H1 (cell line): Measurements from ENCODE around the gene ABITRAM. TPM values are rescaled to one million over a fixed set of nuclear protein-coding genes. Genes with fewer than 3 reads are reported as not detected.

Experiments used
- CTCF ChIA-PET: fragments of 300-600 bp; sonication (Branson Sonifier 250); formaldehyde crosslinking; loops from one replicate; lab custom pipeline; 2021; ENCODE audit not compliant: partially characterized antibody; lab: Charles Lee
- POLR2A ChIA-PET: fragments of 300-600 bp; sonication (Branson Sonifier 250); formaldehyde crosslinking; loops from one replicate; lab custom pipeline; 2021; ENCODE audit warnings: inconsistent platforms; ENCODE audit not compliant: partially characterized antibody; lab: Charles Lee
- DNase-seq, 2 experiments: peaks; one replicate each; pipeline versions ENCODE4 v3.0.0 to v3.0.0-alpha.2; 2010 to 2022; ENCODE audit warnings: low spot score in 2 of 2, low read depth in 1 of 2, mixed read lengths in 1 of 2
- FAIRE-seq: peaks from 2 replicates; lab custom pipeline; 2011; peaks lifted over from hg19 to GRCh38; lab: Jason Lieb, UNC
- H2AFZ ChIP-seq: 2 replicates; pipeline ENCODE4 v1.8.1; 2012; ENCODE audit warnings: low read length, inconsistent platforms
- H2AK5ac ChIP-seq: 2 replicates; pipeline ENCODE4 v1.6.1; 2013; ENCODE audit warnings: low read depth, low read length
- H2BK120ac ChIP-seq: replicated peaks from 2 replicates; pipeline ENCODE3; 2013; ENCODE audit warnings: low read depth, low read length, inconsistent platforms
- H2BK12ac ChIP-seq: 2 replicates; pipeline ENCODE4 v1.6.1; 2013; ENCODE audit warnings: low read depth, low read length
- H2BK15ac ChIP-seq: 2 replicates; pipeline ENCODE4 v1.6.1; 2013; ENCODE audit warnings: low read length
- H2BK20ac ChIP-seq: 2 replicates; pipeline ENCODE4 v1.6.1; 2013; ENCODE audit warnings: low read length
- H2BK5ac ChIP-seq: 2 replicates; pipeline ENCODE4 v1.6.1; 2013; ENCODE audit warnings: low read depth, low read length
- H3K14ac ChIP-seq: 2 replicates; pipeline ENCODE4 v1.6.1; 2013; ENCODE audit warnings: inconsistent platforms; ENCODE audit not compliant: insufficient read length
- H3K18ac ChIP-seq: 2 replicates; pipeline ENCODE4 v1.6.1; 2013; ENCODE audit warnings: low read length; ENCODE audit errors: extremely low read depth
- H3K23ac ChIP-seq: 2 replicates; pipeline ENCODE4 v1.6.1; 2013; ENCODE audit warnings: inconsistent platforms; ENCODE audit not compliant: insufficient read length
- H3K23me2 ChIP-seq: 2 replicates; pipeline ENCODE4 v1.6.1; 2013; ENCODE audit warnings: low read depth, low read length
- H3K27ac ChIP-seq: 2 replicates; pipeline ENCODE4 v1.6.1; 2011; ENCODE audit warnings: low read depth, low read length, inconsistent platforms
- H3K27me3 ChIP-seq, 4 experiments: replicated peaks in 1 of 4; 1 replicate in 1 of 4; 2 replicates in 3 of 4; pipeline versions ENCODE4 v1.6.1 to v1.8.1; 2011 to 2013; ENCODE audit warnings: low read length in 3 of 4, mild to moderate bottlenecking in 3 of 4, inconsistent platforms in 2 of 4, mixed read lengths in 2 of 4, moderate library complexity in 1 of 4; ENCODE audit not compliant: control insufficient read depth in 3 of 4, insufficient read depth in 3 of 4; ENCODE audit errors: extremely low read depth in 1 of 4
- H3K36me3 ChIP-seq, 4 experiments: 2 replicates each; pipeline versions ENCODE4 v1.6.1 to v1.8.1; 2011 to 2013; ENCODE audit warnings: mild to moderate bottlenecking in 4 of 4, low read length in 3 of 4, moderate library complexity in 2 of 4, control low read depth in 1 of 4, inconsistent platforms in 1 of 4; ENCODE audit not compliant: insufficient read depth in 4 of 4, control insufficient read depth in 2 of 4
- H3K4ac ChIP-seq: replicated peaks from 2 replicates; pipeline ENCODE3; 2013; ENCODE audit warnings: low read length, low read depth, mixed read lengths, inconsistent platforms; ENCODE audit not compliant: insufficient read length
- H3K4me1 ChIP-seq, 4 experiments: replicated peaks in 1 of 4; 1 replicate in 1 of 4; 2 replicates in 3 of 4; pipeline versions ENCODE4 v1.6.1 to v1.8.1; 2011 to 2013; ENCODE audit warnings: low read length in 3 of 4, inconsistent platforms in 2 of 4, mixed read lengths in 1 of 4; ENCODE audit not compliant: insufficient read depth in 4 of 4, control insufficient read depth in 3 of 4
- H3K4me2 ChIP-seq, 2 experiments: 2 replicates each; pipeline versions ENCODE4 v1.6.1 to v1.8.1; 2011 to 2013; ENCODE audit warnings: low read depth in 2 of 2, low read length in 2 of 2, control low read depth in 1 of 2, inconsistent platforms in 1 of 2, mild to moderate bottlenecking in 1 of 2; ENCODE audit not compliant: insufficient read depth in 1 of 2
- H3K4me3 ChIP-seq, 4 experiments: fragments of 200-600, 300-600 bp in 1 of 4; sonication (generic), shearing (Covaris generic), sonication (Bioruptor Twin) in 1 of 4; 2 replicates each; pipeline versions ENCODE4 v1.5.1 to v1.8.1; 2011 to 2016; ENCODE audit warnings: low read length in 4 of 4, low read depth in 3 of 4, control low read depth in 2 of 4, inconsistent platforms in 2 of 4, mild to moderate bottlenecking in 2 of 4, mixed read lengths in 1 of 4, moderate library complexity in 1 of 4; ENCODE audit not compliant: insufficient read depth in 2 of 4; ENCODE audit errors: extremely low read depth in 1 of 4
- H3K56ac ChIP-seq: replicated peaks from 2 replicates; pipeline ENCODE3; 2013; ENCODE audit warnings: low read depth, mild to moderate bottlenecking, mixed read lengths, low read length, inconsistent platforms; ENCODE audit not compliant: insufficient read length
- H3K79me1 ChIP-seq: 2 replicates; pipeline ENCODE4 v1.6.1; 2013; ENCODE audit warnings: low read depth, low read length, control low read depth
- H3K79me2 ChIP-seq, 2 experiments: 2 replicates each; pipeline versions ENCODE4 v1.6.1 to v1.8.1; 2012 to 2013; ENCODE audit warnings: low read length in 2 of 2, mild to moderate bottlenecking in 2 of 2, inconsistent platforms in 1 of 2; ENCODE audit not compliant: insufficient read depth in 2 of 2, control insufficient read depth in 1 of 2
- H3K9ac ChIP-seq, 4 experiments: replicated peaks in 1 of 4; 1 replicate in 1 of 4; 2 replicates in 3 of 4; pipeline versions ENCODE4 v1.6.1 to v1.8.1; 2011 to 2013; ENCODE audit warnings: low read depth in 3 of 4, low read length in 3 of 4, control low read depth in 2 of 4, mild to moderate bottlenecking in 2 of 4, moderate library complexity in 2 of 4, inconsistent platforms in 1 of 4; ENCODE audit errors: extremely low read depth in 1 of 4
- H3K9me3 ChIP-seq, 2 experiments: 2 replicates each; pipeline versions ENCODE4 v1.6.1 to v1.8.1; 2012 to 2013; ENCODE audit warnings: mild to moderate bottlenecking in 2 of 2, moderate library complexity in 2 of 2, control low read depth in 1 of 2, inconsistent platforms in 1 of 2, low read depth in 1 of 2, low read length in 1 of 2, mixed read lengths in 1 of 2; ENCODE audit not compliant: insufficient read depth in 2 of 2
- H4K20me1 ChIP-seq, 2 experiments: replicated peaks in 1 of 2; 2 replicates each; pipeline versions ENCODE3 to v1.8.1; 2011 to 2013; ENCODE audit warnings: inconsistent platforms in 2 of 2, low read length in 2 of 2, mild to moderate bottlenecking in 1 of 2; ENCODE audit not compliant: insufficient read depth in 2 of 2, control insufficient read depth in 1 of 2
- H4K5ac ChIP-seq: 2 replicates; pipeline ENCODE4 v1.6.1; 2013; ENCODE audit warnings: low read length, low read depth, mixed read lengths, inconsistent platforms; ENCODE audit not compliant: insufficient read length
- H4K8ac ChIP-seq: 2 replicates; pipeline ENCODE4 v1.8.0; 2013; ENCODE audit warnings: mild to moderate bottlenecking, moderate library complexity, low read length, inconsistent platforms; ENCODE audit not compliant: insufficient read depth; ENCODE audit errors: extremely low read depth
- H4K91ac ChIP-seq: replicated peaks from 2 replicates; pipeline ENCODE3; 2013; ENCODE audit warnings: low read length, mixed read lengths, inconsistent platforms; ENCODE audit not compliant: insufficient read length
- CBX8 ChIP-seq: fragments of 300-800, 300-1000 bp; sonication (generic); IDR thresholded peaks from 2 replicates; pipeline ENCODE4 v1.7.1; 2016; ENCODE audit warnings: low read depth, low read length, borderline replicate concordance
- KDM5A ChIP-seq: fragments of 200-600 bp; IDR thresholded peaks from 2 replicates; pipeline ENCODE4 v1.7.1; 2012; ENCODE audit warnings: mild to moderate bottlenecking, low read length, inconsistent platforms, mixed read lengths
- NRF1 ChIP-seq: IDR thresholded peaks from 2 replicates; pipeline ENCODE4 v1.6.1; 2011; ENCODE audit warnings: mild to moderate bottlenecking, low read depth, low read length, improper control_type of control experiment
- RBBP5 ChIP-seq: IDR thresholded peaks from 2 replicates; pipeline ENCODE4 v1.7.1; 2012; ENCODE audit warnings: low read depth, mild to moderate bottlenecking, inconsistent platforms, low read length, moderate library complexity, borderline replicate concordance
- SIX5 ChIP-seq: IDR thresholded peaks from 2 replicates; pipeline ENCODE4 v1.6.1; 2011; ENCODE audit warnings: mild to moderate bottlenecking, low read depth, low read length
- SRF ChIP-seq: IDR thresholded peaks from 2 replicates; pipeline ENCODE4 v1.6.1; 2011; ENCODE audit warnings: mild to moderate bottlenecking, low read depth, low read length, moderate library complexity
- TEAD4 ChIP-seq: IDR thresholded peaks from 2 replicates; pipeline ENCODE4 v1.6.1; 2012; ENCODE audit warnings: low read depth, low read length, inconsistent platforms, mixed read lengths
- USF2 ChIP-seq: IDR thresholded peaks from 2 replicates; pipeline ENCODE4 v1.6.1; 2011; ENCODE audit warnings: low read length, improper control_type of control experiment
- YY1 ChIP-seq: IDR thresholded peaks from 2 replicates; pipeline ENCODE4 v1.6.1; 2011; ENCODE audit warnings: low read depth, mild to moderate bottlenecking, low read length
- WGBS, 2 experiments: shearing (Covaris generic) in 1 of 2; methylation state at CpG; one replicate each; pipeline versions ENCODE4 v1.1.6 to v1.1.7; 2013 to 2015; ENCODE audit warnings: low lambda C conversion rate in 2 of 2, mixed read lengths in 2 of 2, inconsistent platforms in 1 of 2, low coverage in 1 of 2, missing lambda C conversion rate in 1 of 2; ENCODE audit not compliant: insufficient replicate concordance in 2 of 2, insufficient coverage in 1 of 2, insufficient read length in 1 of 2; ENCODE audit errors: extremely low coverage in 1 of 2, missing lambda C conversion rate in 1 of 2; 5-methylcytosine and 5-hydroxymethylcytosine counted together
- polyA plus RNA-seq, 7 experiments: library from polyadenylated mRNA; depleted of rRNA in 3 of 7; stranded (reverse) in 5 of 7; unstranded in 2 of 7; fragments of >200 nt in 5 of 7; fragments of 200-250 nt in 2 of 7; gene quantifications; 1 replicate in 5 of 7; 2 replicates in 1 of 7; 4 replicates in 1 of 7; pipeline versions ENCODE4 v1.2.1 to v1.2.3, GENCODE V29; 2011 to 2013; ENCODE audit warnings: missing spikeins in 2 of 7, mixed read lengths in 2 of 7
- total RNA-seq: library from RNA; stranded (reverse); fragmentation: NEBNext Ultra II Directional; extraction: Animal tissue kit (Norgen Biotek cat#: 25700); gene quantifications from 2 replicates; pipeline ENCODE4 v1.2.1, GENCODE V29; 2021

The ABITRAM gene
- total and polyA plus RNA-seq, 2 of the 8 experiments (the other 6 are each of a cell fraction or from before 2014, with no cell fraction given): 8.4 to 9.0 TPM

DNA sequence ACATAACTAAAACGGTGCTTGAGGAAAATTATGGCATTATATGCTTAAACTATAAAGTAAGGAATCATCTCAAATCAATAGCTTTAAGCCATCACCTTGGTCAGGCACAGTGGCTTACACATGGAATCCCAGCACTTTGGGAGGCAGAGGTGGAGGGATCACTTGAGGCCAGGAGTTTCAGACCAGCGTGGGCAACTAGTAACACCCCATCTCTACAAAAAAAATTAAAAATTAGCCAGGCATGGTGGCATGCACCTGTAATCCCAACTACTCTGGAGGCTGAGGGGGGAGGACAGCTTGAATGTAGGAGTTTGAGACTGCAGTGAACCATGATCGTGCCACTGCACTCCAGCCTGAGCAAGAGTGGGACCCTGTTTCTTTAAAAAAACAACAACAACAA, 49.5 kb upstream of the ABITRAM start:
- Histone ChIP-seq H2BK15ac (no peak overlapping the region), H4K91ac (no peak overlapping the region), H3K9me3 (no peaks in the 10 kb centered on the region), H3K79me2 (no peaks in the 10 kb centered on the region), H2BK20ac (no peak overlapping the region), H2AK5ac (no peak overlapping the region), H4K8ac (no peak overlapping the region; the same call in 1 of the 2 replicates), H4K20me1 (no peaks in the 10 kb centered on the region), H3K56ac (no peak overlapping the region), H3K4ac (no peak overlapping the region), H3K79me1 (no peaks in the 10 kb centered on the region), H3K4me2 (no peak overlapping the region), H3K14ac (no peak overlapping the region), H2BK5ac (no peak overlapping the region), H3K9ac (no peak overlapping the region), H2BK120ac (no peak overlapping the region), H3K27me3 (no peaks in the 10 kb centered on the region), H2BK12ac (no peak overlapping the region), H3K4me3 (no peak overlapping the region), H3K23ac (no peak overlapping the region), H3K23me2 (no peaks in the 10 kb centered on the region), H3K18ac (no peak overlapping the region), H2AFZ (no peak overlapping the region), H3K27ac (no peak overlapping the region), H3K36me3 (peaks cover 2 to 36% (median 16%) of the 10 kb centered on the region in 4 experiments), H4K5ac (no peak overlapping the region), H3K4me1 (no peaks in the 10 kb centered on the region)
- POLR2A ChIA-PET: no interaction called here
- FAIRE-seq (no peak), DNase-seq (no peak)
- CTCF ChIA-PET: interaction anchor here (1.0 to 1.2 kb wide), 2 partner anchors 15 to 314 kb away, joined by 4 to 5 read pairs; no protein-coding TSS in a partner anchor
- WGBS, 2 experiments: 91% methylated on average over 3 of the region's 3 CpGs; no CpG with 5 or more reads in 1 of the 2 experiments
- TF ChIP-seq RBBP5: no peak
- no peak for TF ChIP-seq SRF
- TF ChIP-seq SIX5: no peak
- TF ChIP-seq TEAD4: no peak
- no peak for TF ChIP-seq YY1
- no peak for TF ChIP-seq NRF1
- TF ChIP-seq CBX8: no peak
- no peak for TF ChIP-seq KDM5A
- TF ChIP-seq USF2: no peak
